HG02798 (cell line): Measurements from ENCODE around the gene PRR14L.
"Not testable (repeated sequence)": the region's sequence is repeated elsewhere in the genome, so short reads cannot be mapped to it uniquely, and the experiment has no call there.

Experiments used
- ATAC-seq: cut with Tn5 transposase; IDR thresholded peaks from one replicate; pipeline ENCODE4 v1.9.1; 2021; ENCODE audit warnings: mild to moderate bottlenecking; ENCODE audit not compliant: unreplicated experiment, poor library complexity

PRR14L gene

DNA sequence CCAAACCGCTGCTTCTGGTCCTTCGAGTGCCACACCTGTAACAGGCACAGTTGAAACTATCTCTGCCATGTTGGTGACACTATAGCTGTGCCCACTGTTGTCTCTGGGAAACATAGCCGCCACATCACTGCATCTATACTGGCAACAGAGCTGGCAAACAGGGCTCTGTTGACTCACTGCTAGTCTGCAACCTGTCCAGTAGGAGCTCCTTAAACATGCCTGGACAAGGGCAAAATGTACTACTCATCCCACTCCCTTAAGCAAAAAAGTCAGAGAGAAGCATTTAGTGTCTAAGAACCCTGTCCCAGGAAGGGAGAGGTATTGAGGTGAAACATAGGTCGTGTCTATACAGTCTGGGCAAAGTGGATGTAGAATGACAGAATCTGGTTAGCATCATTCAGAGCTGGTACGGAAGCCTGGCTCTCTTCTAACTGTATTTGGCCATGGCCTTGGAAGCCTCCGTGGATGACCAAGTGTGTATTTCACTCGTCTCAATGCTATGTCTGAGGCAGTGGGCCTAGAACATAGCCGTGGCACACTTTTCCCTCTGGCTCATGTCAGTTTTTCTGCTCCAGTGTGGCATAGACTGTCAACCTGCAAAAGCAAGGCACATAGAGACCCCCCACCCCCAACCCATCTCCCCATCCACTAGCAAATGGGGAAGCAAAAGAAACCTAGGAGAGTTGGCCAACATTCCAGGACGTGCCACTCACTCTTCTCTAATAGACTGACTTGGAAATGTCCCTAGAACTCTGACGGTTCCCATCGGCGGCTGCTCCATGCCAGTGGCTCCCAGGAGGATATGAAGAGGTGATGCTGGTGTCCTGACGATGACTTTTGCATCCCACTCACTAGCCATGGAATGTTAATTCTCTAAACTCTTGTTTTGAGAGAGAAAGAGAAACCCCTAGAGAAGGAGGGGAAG, 66.5 kb downstream of the PRR14L start:
- no peak for ATAC-seq

DNA sequence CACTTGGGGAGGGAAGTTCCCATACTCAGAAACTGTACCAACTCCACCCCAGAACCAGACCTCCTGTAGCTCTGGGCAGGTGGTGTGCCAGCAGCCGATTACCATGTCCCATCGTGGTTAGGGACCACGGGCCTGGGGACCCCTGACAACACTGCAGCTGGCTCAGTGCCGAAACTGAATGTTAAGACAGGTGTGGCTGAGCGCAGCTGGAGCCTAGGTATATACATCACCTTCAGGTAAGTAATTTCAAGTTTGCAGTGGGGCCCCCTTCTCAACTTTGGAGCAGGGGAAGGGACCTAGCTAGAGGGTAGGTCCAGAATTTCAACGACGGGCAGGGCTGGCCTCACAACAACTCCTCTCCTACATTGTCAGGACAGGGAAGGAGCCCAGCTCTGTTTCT, 67.2 kb downstream of the PRR14L start:
- ATAC-seq, result no peak

DNA sequence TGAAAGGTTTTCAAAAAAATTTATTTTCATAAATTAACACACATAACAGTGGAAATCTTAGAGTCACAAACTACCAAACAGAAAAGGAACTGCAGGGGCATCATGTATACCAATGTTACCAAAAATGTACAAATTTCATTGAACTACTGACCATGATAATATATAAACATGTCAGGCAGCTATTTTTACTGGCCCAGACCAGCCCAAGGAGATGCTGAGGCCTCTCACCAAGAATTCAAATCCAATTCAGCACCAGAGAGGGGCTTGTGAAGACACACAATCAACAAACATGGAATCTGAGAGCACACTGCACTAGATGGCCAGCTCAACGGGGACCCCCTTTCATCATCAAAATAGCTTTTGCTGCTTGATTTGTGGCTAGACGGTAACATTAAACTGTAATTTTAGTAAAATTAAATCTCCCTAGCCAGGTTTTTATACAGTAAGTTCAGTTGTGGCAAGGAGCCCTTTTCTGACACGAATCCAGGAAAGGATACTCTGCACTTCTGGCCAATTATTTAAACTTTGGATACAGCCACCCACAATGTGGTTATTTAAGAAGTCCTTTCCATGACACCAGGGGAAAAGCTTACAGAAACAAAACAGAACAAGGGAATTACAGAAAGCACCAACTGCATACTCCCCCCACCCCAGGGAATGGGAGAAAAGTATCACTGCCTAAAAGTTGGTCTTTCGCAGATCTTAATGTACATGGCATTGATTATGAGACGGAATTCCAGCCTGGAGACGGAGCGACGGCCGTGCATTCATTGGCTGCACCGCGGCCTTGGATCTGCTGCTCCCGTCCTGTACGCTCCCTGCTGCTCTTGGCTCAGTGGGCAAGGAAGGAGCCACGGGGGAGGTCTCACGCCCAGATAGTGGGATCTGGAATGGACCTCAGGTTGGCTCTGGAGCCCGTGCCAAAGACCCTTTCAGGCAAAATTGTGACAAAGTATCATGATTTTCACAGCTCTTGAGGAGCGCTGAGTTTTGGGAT, 68.3 kb downstream of the PRR14L start:
- ATAC-seq, result no peak

DNA sequence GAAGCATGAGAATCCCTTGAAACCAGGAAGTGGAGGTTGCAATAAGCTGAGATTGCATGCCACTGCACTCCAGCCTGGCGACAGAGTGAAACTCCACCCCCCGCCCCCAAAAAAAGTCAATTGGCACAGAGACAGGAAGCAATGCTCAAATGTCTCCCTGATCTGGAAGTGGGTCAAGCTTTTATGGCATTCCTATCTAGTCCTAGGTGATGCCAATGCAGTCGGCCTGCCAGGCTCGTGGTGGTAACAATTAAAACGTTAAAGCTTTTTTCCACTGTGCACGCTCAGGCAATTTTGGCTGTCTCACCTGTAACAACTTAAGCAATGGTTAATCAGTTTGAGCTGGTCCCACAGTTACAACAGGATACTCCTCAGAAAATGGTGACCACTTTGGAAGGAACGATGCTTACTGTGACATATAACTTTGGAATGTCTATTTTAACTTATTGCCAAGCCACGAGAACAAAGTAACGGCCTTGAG, 69.0 kb downstream of the PRR14L start:
- no peak for ATAC-seq

DNA sequence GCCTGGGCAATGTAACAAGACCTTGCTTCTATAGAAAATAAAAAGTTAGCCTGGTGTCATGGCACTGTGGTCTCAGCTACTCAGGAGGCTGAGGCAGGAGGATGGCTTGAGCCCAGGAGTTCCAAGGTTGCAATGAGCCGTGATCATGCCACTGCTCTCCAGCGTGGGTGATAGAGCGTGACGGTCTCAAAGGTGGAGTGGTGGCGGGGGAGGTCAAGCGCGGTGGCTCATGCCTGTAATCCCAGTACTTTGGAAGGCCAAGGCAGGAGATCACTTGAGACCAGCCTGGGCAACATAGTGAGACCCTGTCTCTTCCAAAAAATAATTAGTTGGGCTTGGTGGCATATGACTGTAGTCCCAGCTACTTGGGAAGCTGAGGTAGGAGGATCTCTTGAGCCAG, 71.2 kb downstream of the PRR14L start:
- no peak for ATAC-seq

DNA sequence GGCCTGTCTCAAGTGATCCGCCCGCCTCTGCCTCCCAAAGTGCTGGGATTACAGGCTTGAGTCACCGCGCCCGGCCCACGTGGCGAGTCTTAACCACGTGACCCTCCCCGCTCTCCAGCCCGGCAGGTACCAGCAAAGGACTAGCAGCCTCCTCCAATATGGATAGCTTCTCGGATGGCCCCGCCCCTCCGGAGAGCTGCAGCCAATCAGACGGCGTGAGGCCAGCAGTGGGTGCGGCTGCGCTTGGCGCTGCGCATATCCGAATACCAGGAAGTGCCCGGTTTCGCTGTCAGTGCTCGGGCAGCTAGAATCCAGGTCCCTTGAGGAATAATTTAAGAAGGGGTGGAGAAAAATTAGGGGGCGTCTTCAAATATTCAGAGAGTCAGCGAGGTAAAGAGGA, 73.2 kb downstream of the PRR14L start:
- peak; percentile 95 for ATAC-seq

DNA sequence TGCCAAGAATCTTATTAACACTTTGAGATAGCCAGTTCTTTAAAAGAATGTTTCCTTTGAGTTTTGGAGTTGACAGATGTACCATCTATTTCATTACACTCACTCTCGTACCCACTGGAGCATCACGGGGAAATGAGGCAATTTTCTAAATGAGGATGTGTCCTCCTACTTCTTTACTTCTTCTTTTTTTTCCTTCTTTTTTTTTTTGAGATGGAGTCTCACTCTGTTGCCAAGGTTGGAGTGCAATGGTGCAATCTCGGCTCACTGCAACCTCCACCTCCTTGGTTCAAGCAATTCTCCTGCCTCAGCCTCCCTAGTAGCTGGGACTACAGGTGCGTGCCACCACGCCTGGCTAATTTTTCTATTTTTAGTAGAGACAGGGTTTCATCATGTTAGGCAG, 75.7 kb downstream of the PRR14L start:
- not testable (repeated sequence) for ATAC-seq

DNA sequence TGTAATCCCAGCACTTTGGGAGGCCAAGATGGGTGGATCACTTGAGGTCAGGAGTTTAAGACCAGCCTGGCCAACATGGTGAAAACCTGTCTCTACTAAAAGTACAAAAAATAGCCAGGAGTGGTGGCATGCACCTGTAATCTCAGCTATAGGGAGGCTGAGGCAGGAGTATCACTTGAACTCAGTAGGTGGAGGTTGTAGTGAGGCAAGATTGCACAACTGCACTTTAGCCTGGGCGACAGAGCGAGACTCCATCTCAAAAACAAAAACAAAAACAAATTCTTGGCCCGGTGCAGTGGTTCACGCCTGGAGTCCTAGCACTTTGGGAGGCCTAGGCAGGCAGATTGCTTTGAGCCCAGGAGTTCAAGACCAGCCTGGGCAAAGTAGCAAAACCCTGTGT, 81.1 kb downstream of the PRR14L start:
- ATAC-seq, result not testable (repeated sequence)

DNA sequence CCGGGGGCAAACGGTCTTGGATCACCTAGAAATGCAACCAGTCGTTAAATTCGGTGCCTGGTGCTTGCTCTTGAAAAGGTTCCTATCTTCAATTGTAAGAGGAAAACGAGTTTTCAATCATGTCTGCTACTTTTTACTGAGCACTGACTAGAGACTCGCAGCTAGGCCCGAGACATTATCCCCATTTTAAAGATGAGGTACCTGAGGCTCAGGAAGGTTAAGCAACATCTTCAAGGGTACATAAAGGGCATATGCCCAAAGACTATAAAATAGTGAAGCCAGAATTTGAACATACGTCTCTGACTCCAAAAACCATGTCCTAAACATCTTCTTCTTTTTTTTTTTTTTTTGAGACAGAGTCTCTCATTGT, 87.3 kb downstream of the PRR14L start:
- ATAC-seq, result no peak

DNA sequence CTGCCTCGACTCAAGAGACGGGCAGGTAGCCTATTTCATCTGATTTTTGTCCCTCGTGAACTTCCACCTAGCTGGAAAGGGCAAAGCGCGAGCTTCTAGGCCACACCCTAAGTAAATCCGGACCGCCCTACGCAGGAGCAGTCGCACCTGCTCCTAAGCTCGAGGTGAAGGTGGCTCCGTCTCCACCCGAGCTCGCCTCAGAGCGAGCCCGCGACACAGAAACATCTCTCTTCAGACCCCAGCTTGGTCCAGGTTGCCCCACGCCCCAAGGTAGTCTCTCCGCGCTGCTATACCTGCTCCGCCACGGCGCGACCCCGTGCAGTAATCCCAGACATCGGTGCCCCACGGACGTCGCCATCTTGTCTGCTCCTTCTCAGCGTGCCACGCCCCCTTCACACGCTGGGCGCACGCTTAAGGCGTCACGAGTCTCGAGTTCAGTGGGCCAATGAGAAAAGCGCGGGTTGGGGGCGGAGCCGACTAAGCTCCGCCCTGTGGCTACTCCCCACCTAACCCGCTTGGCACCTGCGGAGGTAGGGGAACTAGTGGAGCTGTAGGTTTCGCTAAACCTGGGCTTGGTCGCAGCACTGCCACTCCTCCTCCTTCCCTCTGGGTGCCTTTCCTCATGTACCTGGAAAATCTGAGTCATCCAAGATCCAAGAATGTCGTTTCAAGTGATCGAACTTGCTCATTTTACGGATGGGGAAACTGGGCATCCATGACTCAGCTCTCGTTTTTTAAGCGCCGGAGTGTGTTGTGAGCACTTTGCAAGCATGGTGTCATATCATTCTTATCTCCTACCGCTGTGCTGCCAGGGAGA, 87.9 kb downstream of the PRR14L start, which contains the start of gene PISD:
Gene PISD (minus strand): TSS at position 365 of the 817 bp plus-strand sequence. CDS start 7 bp downstream, at position 358.
- peak; percentile 94 for ATAC-seq

DNA sequence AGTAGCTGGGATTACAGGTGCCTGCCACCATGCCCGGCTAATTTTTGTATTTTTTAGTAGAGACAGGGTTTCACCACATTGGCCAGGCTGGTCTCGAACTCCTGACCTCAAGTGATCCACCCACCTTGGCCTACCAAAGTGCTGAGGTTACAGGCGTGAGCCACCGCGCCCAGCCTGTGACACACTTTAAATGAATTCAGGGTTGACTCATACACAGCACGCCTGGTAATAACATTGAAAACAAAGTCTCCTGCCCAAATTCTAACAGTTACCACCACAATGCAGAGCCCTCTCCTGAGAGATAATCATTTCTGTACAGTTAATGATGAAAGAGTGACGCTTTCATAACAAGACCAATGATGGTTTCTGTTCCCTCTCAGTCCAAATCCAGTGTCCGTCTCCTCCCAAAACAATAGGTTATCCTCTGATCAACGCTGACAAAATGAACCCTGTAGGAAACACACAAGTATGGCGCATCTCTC, 89.0 kb downstream of the PRR14L start:
- ATAC-seq, result not testable (repeated sequence)

DNA sequence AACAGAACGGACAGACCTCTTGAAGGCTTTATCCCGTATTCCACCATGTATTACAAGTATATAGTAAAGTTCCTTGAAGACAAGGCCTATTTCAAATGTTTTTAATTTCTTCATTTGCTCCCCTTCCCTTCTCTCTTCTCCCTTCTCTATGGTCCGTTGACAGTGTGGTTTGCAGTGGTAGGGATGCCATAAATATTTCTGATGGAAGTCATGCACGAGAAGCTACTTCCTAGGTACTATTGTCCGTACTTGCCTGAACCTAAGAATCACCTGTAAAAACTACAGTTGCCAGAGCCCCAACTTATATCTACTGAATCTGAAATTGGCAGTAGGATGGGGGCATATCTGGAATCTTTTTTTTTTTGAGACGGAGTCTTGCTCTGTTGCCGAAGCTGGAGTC, 90.7 kb downstream of the PRR14L start:
- no peak for ATAC-seq

DNA sequence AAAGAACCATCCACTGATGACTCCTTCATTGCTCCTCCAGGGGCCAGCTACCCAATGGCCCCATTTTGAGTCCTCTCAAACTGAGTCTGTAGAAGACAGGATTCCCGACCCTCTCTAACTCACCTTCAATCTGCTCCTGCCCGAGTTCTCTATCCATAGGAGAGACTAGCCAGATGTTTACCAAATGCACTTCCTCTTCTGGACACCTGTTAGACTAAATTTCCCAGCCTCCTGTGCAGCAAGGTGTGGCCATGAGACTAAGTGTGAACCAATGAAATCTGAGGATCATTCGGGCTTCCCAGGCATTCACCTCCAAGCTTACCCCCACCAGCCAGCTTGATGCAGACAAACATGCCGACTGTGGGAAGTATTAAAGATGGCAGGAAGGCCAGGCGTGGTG, 95.5 kb downstream of the PRR14L start:
- no peak for ATAC-seq

DNA sequence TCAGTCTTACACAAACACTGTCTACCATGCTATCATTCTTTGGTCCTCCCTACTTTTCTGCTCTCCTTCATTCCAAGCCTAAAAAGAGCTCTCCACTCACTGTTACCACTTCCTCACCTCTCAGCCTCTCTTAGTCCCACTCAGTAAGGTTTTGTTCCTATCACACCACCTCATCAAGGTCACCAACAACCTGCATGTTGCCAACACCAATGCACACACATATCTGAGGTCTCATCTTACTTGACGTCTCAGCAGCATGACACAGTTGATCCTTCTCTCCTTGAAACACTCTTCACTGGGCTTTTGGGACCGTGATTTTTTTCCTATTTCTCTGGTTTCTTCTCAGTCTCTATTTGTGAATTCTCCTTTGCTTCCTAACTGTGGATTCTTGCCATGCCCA, 96.0 kb downstream of the PRR14L start:
- no peak for ATAC-seq

DNA sequence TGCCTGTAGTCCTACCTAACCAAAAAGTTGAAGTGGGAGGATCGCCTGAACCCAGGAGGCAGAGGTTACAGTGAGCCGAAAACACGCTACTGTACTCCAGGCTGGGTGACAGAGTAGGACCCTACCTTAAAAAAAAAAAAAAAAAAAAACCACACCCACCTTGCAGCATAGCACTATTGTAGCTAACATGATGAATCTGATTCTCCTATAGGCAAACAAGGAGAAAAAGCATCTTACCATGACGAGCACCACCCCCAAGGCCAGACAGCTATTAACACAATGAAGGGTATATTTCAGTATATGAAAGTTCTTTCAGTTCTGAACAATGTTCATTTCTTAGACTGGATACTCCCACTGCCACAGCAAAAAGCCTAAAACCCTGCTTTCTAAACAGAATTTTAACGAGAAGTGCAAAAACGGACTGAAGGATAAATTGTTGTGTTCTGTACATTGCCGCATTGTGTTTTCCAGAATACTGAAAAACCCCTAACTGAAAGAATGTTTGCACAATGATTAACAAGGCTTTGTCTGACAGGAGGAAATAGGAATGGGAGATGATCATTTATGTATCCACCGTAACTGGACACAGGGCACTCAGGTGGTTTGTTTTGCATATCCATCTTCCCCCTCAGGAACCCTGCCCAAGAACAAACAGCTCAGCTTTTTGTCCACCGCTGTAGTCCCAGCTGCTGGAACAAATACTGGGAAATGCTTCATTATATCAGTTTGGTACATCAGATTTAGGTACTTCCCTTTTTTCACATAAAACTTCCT, 96.8 kb downstream of the PRR14L start:
- ATAC-seq, result no peak

DNA sequence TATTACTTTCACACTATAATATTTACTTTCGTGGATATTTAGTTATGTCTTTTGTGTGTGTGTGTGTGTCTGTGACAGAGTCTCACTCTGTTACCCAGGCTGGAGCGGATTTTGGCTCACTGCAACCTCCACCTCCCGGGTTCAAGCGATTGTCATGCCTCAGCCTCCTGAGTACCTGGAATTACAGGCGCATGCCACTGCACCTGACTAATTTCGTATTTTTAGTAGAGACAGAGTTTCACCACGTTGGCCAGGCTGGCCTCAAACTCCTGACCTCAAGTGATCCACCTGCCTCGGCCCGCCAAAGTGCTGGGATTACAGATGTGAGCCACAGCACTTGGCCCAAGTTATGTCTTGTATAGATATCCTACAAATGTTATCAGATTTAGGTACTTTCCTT, 97.8 kb downstream of the PRR14L start:
- ATAC-seq, result no peak

DNA sequence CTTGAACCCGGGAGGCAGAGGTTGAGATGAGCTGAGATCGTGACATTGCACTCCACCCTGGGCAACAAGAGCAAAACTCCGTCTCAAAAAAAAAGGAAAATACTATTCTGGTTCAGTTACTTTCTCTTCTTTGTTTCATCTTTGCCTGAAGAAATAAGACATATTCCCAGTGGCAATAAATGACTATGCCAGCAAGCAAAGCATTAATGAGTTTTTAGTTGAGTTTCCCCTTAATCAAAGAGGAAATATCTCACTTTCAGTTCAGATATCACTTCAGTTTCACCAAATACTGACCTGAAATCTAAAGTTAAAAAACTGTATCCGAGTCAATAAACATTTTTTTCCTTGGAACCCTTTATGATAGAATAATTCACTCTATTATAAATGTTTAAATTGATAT, 98.3 kb downstream of the PRR14L start:
- no peak for ATAC-seq

DNA sequence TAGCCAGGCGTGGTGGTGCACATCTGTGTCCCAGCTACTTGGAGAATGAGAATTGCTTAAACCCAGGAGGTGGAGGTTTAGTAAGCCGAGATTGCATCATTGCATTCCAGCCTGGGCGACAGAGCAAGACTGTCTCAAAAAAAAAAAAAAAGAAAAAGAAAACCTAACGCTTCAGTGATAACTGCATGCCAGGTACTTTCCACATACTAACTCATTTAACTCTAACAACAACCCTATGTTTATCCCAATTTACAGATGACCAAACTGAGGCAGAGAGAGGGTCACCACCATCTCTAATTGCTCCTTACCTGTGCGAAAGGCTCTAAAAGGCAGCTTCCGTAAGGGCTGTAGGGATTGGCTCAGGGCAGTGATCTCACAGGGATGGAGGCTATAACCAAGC, 99.5 kb downstream of the PRR14L start:
- ATAC-seq, result no peak
